Mesendoderm (in vitro differentiated cells): ENCODE results near the gene GTSF1L.

Experiments used
- DNase-seq: peaks from one replicate; pipeline ENCODE4 v3.0.0; 2013
- H2AK5ac ChIP-seq: 2 replicates; pipeline ENCODE4 v1.6.1; 2013; ENCODE audit warnings: low read length, inconsistent platforms
- H2BK120ac ChIP-seq: 2 replicates; pipeline ENCODE4 v1.6.1; 2013; ENCODE audit warnings: low read depth, mild to moderate bottlenecking, low read length, moderate library complexity, mixed read lengths
- H2BK15ac ChIP-seq: replicated peaks from 2 replicates; pipeline ENCODE4 v1.6.1; 2013; ENCODE audit warnings: low read depth, mild to moderate bottlenecking, moderate library complexity
- H2BK5ac ChIP-seq: 2 replicates; pipeline ENCODE4 v1.6.1; 2013; ENCODE audit warnings: low read length, inconsistent platforms
- H3K18ac ChIP-seq: 2 replicates; pipeline ENCODE4 v1.6.1; 2013; ENCODE audit warnings: mild to moderate bottlenecking, low read length, mixed read lengths
- H3K23ac ChIP-seq: one replicate; pipeline ENCODE4 v1.6.1; 2013; ENCODE audit warnings: low read length
- H3K27ac ChIP-seq: 2 replicates; pipeline ENCODE4 v1.5.1; 2013; ENCODE audit warnings: low read depth, mild to moderate bottlenecking, inconsistent platforms, low read length, moderate library complexity
- H3K27me3 ChIP-seq: 2 replicates; pipeline ENCODE4 v1.6.1; 2013; ENCODE audit warnings: low read length, control low read depth, mild to moderate bottlenecking, inconsistent platforms; ENCODE audit not compliant: insufficient read depth, poor library complexity
- H3K36me3 ChIP-seq: 2 replicates; pipeline ENCODE4 v1.6.1; 2013; ENCODE audit warnings: low read length, inconsistent platforms; ENCODE audit not compliant: control insufficient read depth, insufficient read depth
- H3K4ac ChIP-seq: one replicate; pipeline ENCODE4 v1.6.1; 2013; ENCODE audit warnings: low read depth, mild to moderate bottlenecking, low read length, moderate library complexity
- H3K4me1 ChIP-seq: 2 replicates; pipeline ENCODE4 v1.6.1; 2013; ENCODE audit warnings: low read depth, low read length, inconsistent platforms; ENCODE audit not compliant: control insufficient read depth
- H3K4me2 ChIP-seq: 2 replicates; pipeline ENCODE4 v1.6.1; 2013; ENCODE audit warnings: low read length
- H3K4me3 ChIP-seq: 2 replicates; pipeline ENCODE4 v1.5.1; 2013; ENCODE audit warnings: mild to moderate bottlenecking, low read length
- H3K56ac ChIP-seq: one replicate; pipeline ENCODE4 v1.6.1; 2013; ENCODE audit warnings: low read length
- H3K79me1 ChIP-seq: 2 replicates; pipeline ENCODE4 v1.6.1; 2013; ENCODE audit warnings: low read length, inconsistent platforms
- H3K79me2 ChIP-seq: 2 replicates; pipeline ENCODE4 v1.6.1; 2013; ENCODE audit warnings: mild to moderate bottlenecking, low read length; ENCODE audit not compliant: control insufficient read depth, insufficient read depth
- H3K9ac ChIP-seq: 2 replicates; pipeline ENCODE4 v1.6.1; 2013; ENCODE audit warnings: low read length, inconsistent platforms
- H4K5ac ChIP-seq: one replicate; pipeline ENCODE4 v1.6.1; 2013; ENCODE audit warnings: low read length
- H4K8ac ChIP-seq: one replicate; pipeline ENCODE4 v1.6.1; 2013; ENCODE audit warnings: low read depth, mild to moderate bottlenecking, control low read depth, low read length, moderate library complexity
- WGBS: extraction: QIAGEN DNeasy Blood & Tissue Kit; methylation state at CpG from one replicate; pipeline ENCODE4 v1.1.7; 2013; ENCODE audit warnings: low lambda C conversion rate, missing lambda C conversion rate; ENCODE audit not compliant: insufficient coverage; ENCODE audit errors: extremely low coverage; 5-methylcytosine and 5-hydroxymethylcytosine counted together

Gene GTSF1L

GRCh38 chr20:43723735-43724134 lies 3.1 kb downstream of the GTSF1L start:
- no CpG with 5 or more reads among the region's 3 CpGs for WGBS
- H2BK5ac ChIP-seq, result no peak overlapping the region

GRCh38 chr20:43723186-43723585 lies 3.6 kb downstream of the GTSF1L start:
- H3K18ac ChIP-seq, result no peak overlapping the region
- H2BK15ac ChIP-seq, result no peak overlapping the region
- H3K56ac ChIP-seq, result no peak overlapping the region
- no peak overlapping the region for H3K27ac ChIP-seq
- H3K23ac ChIP-seq, result no peak overlapping the region
- no peak overlapping the region for H4K5ac ChIP-seq
- H3K36me3 ChIP-seq, result no peaks in the 10 kb centered on the region
- H3K79me2 ChIP-seq, result no peaks in the 10 kb centered on the region
- WGBS, result no CpG with 5 or more reads among the region's 4 CpGs
- no peak overlapping the region for H3K9ac ChIP-seq
- no peak overlapping the region for H3K4ac ChIP-seq
- no peak for DNase-seq
- no peak overlapping the region for H3K4me3 ChIP-seq
- H2BK5ac ChIP-seq, result no peak overlapping the region
- H3K79me1 ChIP-seq, result no peaks in the 10 kb centered on the region
- H2BK120ac ChIP-seq, result no peak overlapping the region
- H3K4me2 ChIP-seq, result no peak overlapping the region
- H3K27me3 ChIP-seq, result no peaks in the 10 kb centered on the region
- H3K4me1 ChIP-seq, result no peaks in the 10 kb centered on the region
- no peak overlapping the region for H4K8ac ChIP-seq
- H2AK5ac ChIP-seq, result no peak overlapping the region

More at GRCh38 chr20:43723735-43724134, 3.1 kb downstream of the GTSF1L start:
- Histone ChIP-seq H3K27ac (no peak overlapping the region), H3K23ac (no peak overlapping the region), H3K4ac (no peak overlapping the region), H3K79me1 (no peaks in the 10 kb centered on the region), H3K36me3 (no peaks in the 10 kb centered on the region), H2AK5ac (no peak overlapping the region), H3K9ac (no peak overlapping the region), H3K4me2 (no peak overlapping the region), H3K4me3 (no peak overlapping the region), H3K18ac (no peak overlapping the region), H4K8ac (no peak overlapping the region), H2BK15ac (no peak overlapping the region), H3K27me3 (no peaks in the 10 kb centered on the region), H4K5ac (no peak overlapping the region), H3K79me2 (no peaks in the 10 kb centered on the region), H3K4me1 (no peaks in the 10 kb centered on the region), H2BK120ac (no peak overlapping the region), H3K56ac (no peak overlapping the region)
- DNase-seq, result no peak

GRCh38 chr20:43722153-43722505 lies 4.7 kb downstream of the GTSF1L start:
- H3K36me3 ChIP-seq, result no peaks in the 10 kb centered on the region
- H3K56ac ChIP-seq, result no peak overlapping the region
- H3K27ac ChIP-seq, result peak overlapping the region; percentile 13
- no peaks in the 10 kb centered on the region for H3K79me1 ChIP-seq
- H2BK120ac ChIP-seq, result no peak overlapping the region
- H2BK15ac ChIP-seq, result no peak overlapping the region
- no peak for DNase-seq
- H4K5ac ChIP-seq, result no peak overlapping the region
- H3K27me3 ChIP-seq, result no peaks in the 10 kb centered on the region
- H3K4me1 ChIP-seq, result no peaks in the 10 kb centered on the region
- H3K9ac ChIP-seq, result no peak overlapping the region
- H3K79me2 ChIP-seq, result no peaks in the 10 kb centered on the region
- H3K23ac ChIP-seq, result no peak overlapping the region
- H4K8ac ChIP-seq, result no peak overlapping the region
- H3K4me2 ChIP-seq, result no peak overlapping the region
- no peak overlapping the region for H3K18ac ChIP-seq
- no peak overlapping the region for H3K4me3 ChIP-seq
- no peak overlapping the region for H3K4ac ChIP-seq
- H2AK5ac ChIP-seq, result no peak overlapping the region
- no peak overlapping the region for H2BK5ac ChIP-seq
- no CpG with 5 or more reads among the region's 8 CpGs for WGBS

- Histone ChIP-seq H2BK120ac (no peak overlapping the region), H3K4ac (no peak overlapping the region), H3K4me2 (no peak overlapping the region), H3K56ac (no peak overlapping the region), H3K23ac (no peak overlapping the region), H3K4me1 (no peaks in the 10 kb centered on the region), H3K9ac (no peak overlapping the region), H2BK5ac (no peak overlapping the region), H3K36me3 (no peaks in the 10 kb centered on the region), H3K79me2 (no peaks in the 10 kb centered on the region), H4K8ac (no peak overlapping the region), H3K79me1 (no peaks in the 10 kb centered on the region), H3K27me3 (no peaks in the 10 kb centered on the region), H2BK15ac (no peak overlapping the region), H2AK5ac (no peak overlapping the region), H3K4me3 (no peak overlapping the region), H4K5ac (no peak overlapping the region), H3K18ac (no peak overlapping the region), H3K27ac (peak overlapping the region; percentile 13)
- no CpG with 5 or more reads among the region's 15 CpGs for WGBS
- no peak for DNase-seq
These were observed 5.2 kb downstream of the GTSF1L start for GRCh38 chr20:43721429-43722152.

GRCh38 chr20:43721097-43721428 lies 5.7 kb downstream of the GTSF1L start:
- no peaks in the 10 kb centered on the region for H3K79me2 ChIP-seq
- H3K4me2 ChIP-seq, result no peak overlapping the region
- no CpG with 5 or more reads among the region's 2 CpGs for WGBS
- H4K8ac ChIP-seq, result no peak overlapping the region
- no peak overlapping the region for H3K9ac ChIP-seq
- no peak overlapping the region for H3K4ac ChIP-seq
- H2BK15ac ChIP-seq, result no peak overlapping the region
- H3K36me3 ChIP-seq, result peaks cover 2% of the 10 kb centered on the region
- H3K23ac ChIP-seq, result no peak overlapping the region
- no peaks in the 10 kb centered on the region for H3K27me3 ChIP-seq
- H2BK5ac ChIP-seq, result no peak overlapping the region
- H3K56ac ChIP-seq, result no peak overlapping the region
- H2BK120ac ChIP-seq, result no peak overlapping the region
- H3K27ac ChIP-seq, result no peak overlapping the region
- no peaks in the 10 kb centered on the region for H3K4me1 ChIP-seq
- H4K5ac ChIP-seq, result no peak overlapping the region
- H3K18ac ChIP-seq, result no peak overlapping the region
- no peak overlapping the region for H3K4me3 ChIP-seq
- DNase-seq, result peak; percentile 22
- H2AK5ac ChIP-seq, result no peak overlapping the region
- no peaks in the 10 kb centered on the region for H3K79me1 ChIP-seq

GRCh38 chr20:43720007-43720406 lies 6.8 kb downstream of the GTSF1L start:
- H3K56ac ChIP-seq, result no peak overlapping the region
- H3K27ac ChIP-seq, result no peak overlapping the region
- no peak overlapping the region for H3K18ac ChIP-seq
- no peak overlapping the region for H3K4me3 ChIP-seq
- no peak overlapping the region for H2BK120ac ChIP-seq
- H3K79me1 ChIP-seq, result no peaks in the 10 kb centered on the region
- WGBS, result no CpG with 5 or more reads among the region's 1 CpG
- DNase-seq, result no peak
- no peak overlapping the region for H4K8ac ChIP-seq
- no peaks in the 10 kb centered on the region for H3K79me2 ChIP-seq
- peaks cover 8% of the 10 kb centered on the region for H3K36me3 ChIP-seq
- H2BK5ac ChIP-seq, result no peak overlapping the region
- no peak overlapping the region for H4K5ac ChIP-seq
- H3K27me3 ChIP-seq, result no peaks in the 10 kb centered on the region
- H2BK15ac ChIP-seq, result no peak overlapping the region
- H3K4me1 ChIP-seq, result no peaks in the 10 kb centered on the region
- no peak overlapping the region for H3K4me2 ChIP-seq
- H2AK5ac ChIP-seq, result no peak overlapping the region
- no peak overlapping the region for H3K4ac ChIP-seq
- no peak overlapping the region for H3K9ac ChIP-seq
- no peak overlapping the region for H3K23ac ChIP-seq
